ENCODE results near the gene TPX2. TPM values are rescaled to one million over a fixed set of nuclear protein-coding genes. Genes with fewer than 3 reads are reported as not detected.
"Not testable (repeated sequence)": the region's sequence is repeated elsewhere in the genome, so short reads cannot be mapped to it uniquely, and the experiment has no call there.

Gene TPX2
- total RNA-seq, 8 experiments from 2014 or later = 1.1 to 75.3 (median 6.1) TPM

DNA sequence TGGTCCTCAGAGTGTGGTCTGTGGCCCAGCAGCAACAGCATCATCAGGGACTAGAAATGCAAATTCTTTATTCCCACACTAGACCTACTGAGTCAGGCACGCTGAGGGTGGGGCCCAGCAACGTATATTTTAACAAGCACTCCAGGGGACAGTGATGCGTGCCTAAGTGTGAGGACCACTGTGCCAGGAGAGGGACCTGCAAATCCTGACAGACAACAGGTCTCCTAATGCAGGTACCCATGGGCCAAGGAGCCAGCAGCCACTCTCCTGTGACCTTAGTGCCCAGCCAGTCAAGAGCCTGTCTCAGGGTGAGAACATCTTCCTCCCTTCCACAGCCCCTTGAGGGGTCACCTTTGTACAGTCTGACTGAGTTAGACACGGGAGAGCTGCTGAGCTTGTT is 72.1 kb downstream of the TPX2 start:
- Histone ChIP-seq H3K4me1 (replicated peaks in 1 of 2) (peaks cover 0 to 14% of the 10 kb centered on the region in 2 donors), H3K27ac (no peak overlapping the region), H3K4me3 (no peak overlapping the region)
- in situ Hi-C loops (cut with MboI; ENCODE audit: low pct_unique_long_range_greater_than_20kb in 2 of 9, low sequenced_read_pairs in 9 of 9, unreplicated experiment in 9 of 9) = no loop called here
- 35 to 100% (median 88%) methylated on average over 1 to 4 of the region's 4 CpGs; no CpG with 5 or more reads in 3 of the 10 experiments for WGBS, 10 experiments
- ATAC-seq (replicated peaks in 6 of 8) = no peak

DNA sequence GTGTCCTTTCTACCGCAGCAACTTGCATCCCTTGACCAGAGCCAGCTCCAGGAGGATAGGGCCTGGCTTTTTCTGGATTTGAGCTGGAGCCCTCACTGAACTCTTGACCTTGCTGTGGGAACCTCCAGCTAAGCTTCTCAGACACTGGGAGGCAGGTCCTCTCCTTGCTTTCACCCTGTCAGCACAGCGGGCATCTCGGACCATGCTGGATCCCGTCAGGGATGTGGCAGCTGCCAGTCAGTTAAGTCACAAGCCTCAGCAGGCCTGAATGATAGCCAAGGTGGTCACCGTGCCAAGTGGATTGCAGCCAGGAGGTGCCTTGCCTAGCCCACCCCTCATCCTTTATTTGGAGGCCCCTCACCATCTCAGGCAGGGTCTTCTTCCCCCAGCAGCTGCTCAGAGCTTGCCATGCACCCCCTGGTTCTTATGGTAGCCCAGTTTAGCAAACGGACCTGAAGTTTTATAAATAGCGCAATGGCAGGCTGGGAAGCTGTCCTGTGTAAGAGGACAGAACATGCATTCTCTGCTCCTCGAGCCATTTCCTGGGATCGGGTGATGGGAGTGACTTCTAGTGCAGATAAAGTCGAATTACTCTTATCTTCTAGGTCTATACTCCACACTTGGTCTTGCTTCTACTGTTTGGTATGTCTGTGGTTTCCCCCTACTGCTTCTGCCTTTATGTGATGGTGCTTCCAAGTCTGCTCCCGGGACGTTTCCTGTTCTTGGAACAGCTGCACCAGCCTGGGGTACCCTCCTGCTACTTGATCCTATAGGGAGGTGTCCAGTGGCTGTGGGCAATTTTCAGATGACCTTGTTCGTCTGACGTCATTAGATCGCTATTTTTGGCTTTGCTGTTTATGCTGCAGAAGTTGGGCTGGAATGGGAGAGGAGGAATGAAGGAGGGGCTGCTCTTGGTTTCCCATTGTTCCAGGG is 73.0 kb downstream of the TPX2 start:
- peak in 2 of 8 experiments; percentile 11 to 26 for ATAC-seq (replicated peaks in 6 of 8)
- Histone ChIP-seq H3K27ac (no peak overlapping the region), H3K4me3 (no peak overlapping the region), H3K4me1 (replicated peaks in 1 of 2) (peaks cover 0 to 9% of the 10 kb centered on the region in 2 donors)
- WGBS, 10 experiments = 17 to 97% (median 71%) methylated on average over 1 to 8 of the region's 15 CpGs; no CpG with 5 or more reads in 2 of the 10 experiments
- in situ Hi-C loops (cut with MboI; ENCODE audit: low pct_unique_long_range_greater_than_20kb in 2 of 9, low sequenced_read_pairs in 9 of 9, unreplicated experiment in 9 of 9) = no loop called here

DNA sequence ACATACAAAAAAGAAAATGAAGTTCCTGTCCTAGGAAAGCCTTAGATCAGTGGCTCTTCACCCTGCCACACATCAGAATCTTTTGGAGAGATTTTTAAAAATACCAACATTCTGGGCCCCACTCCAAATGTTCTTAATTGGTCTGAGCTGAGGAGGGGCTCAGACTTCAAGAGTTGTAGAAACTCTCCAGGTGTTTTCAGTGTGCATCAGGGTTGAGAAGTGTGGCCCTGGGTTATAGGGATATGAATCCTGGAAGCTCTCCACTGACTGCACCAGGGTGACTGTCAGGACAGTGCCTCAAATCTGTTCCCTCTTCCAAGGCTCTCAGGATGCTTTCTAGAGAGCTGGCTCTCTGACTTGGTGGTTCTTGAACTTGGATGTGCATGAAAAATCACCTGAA is 74.5 kb downstream of the TPX2 start:
- in situ Hi-C loops (cut with MboI; ENCODE audit: low pct_unique_long_range_greater_than_20kb in 2 of 9, low sequenced_read_pairs in 9 of 9, unreplicated experiment in 9 of 9) = no loop called here
- ATAC-seq (replicated peaks in 6 of 8) = no peak

GRCh38 chr20:31814142-31814541 is 75.1 kb downstream of the TPX2 start:
- H3K4me3 ChIP-seq; in situ Hi-C loops (cut with MboI; ENCODE audit: low pct_unique_long_range_greater_than_20kb in 2 of 9, low sequenced_read_pairs in 9 of 9, unreplicated experiment in 9 of 9); ATAC-seq (replicated peaks in 6 of 8); H3K27ac ChIP-seq; H3K4me1 ChIP-seq (replicated peaks in 1 of 2): not testable (repeated sequence)
- WGBS, 10 experiments = 20 to 100% (median 86%) methylated on average over 1 to 7 of the region's 7 CpGs

More for the DNA sequence above, 74.5 kb downstream of the TPX2 start:
- Histone ChIP-seq H3K4me3 (no peak overlapping the region), H3K27ac (no peak overlapping the region), H3K4me1 (replicated peaks in 1 of 2) (no peaks in the 10 kb centered on the region)

GRCh38 chr20:31815408-31816188 is 76.5 kb downstream of the TPX2 start:
- peak in 3 of 8 experiments; percentile 35 to 52 (median 52) for ATAC-seq (replicated peaks in 6 of 8)
- WGBS, 10 experiments = 0 to 100% (median 27%) methylated on average over 1 to 3 of the region's 9 CpGs; no CpG with 5 or more reads in 4 of the 10 experiments
- Histone ChIP-seq H3K4me1 (replicated peaks in 1 of 2) (no peaks in the 10 kb centered on the region), H3K27ac (no peak overlapping the region), H3K4me3 (no peak overlapping the region)
- in situ Hi-C loops (cut with MboI; ENCODE audit: low pct_unique_long_range_greater_than_20kb in 2 of 9, low sequenced_read_pairs in 9 of 9, unreplicated experiment in 9 of 9) = no loop called here

DNA sequence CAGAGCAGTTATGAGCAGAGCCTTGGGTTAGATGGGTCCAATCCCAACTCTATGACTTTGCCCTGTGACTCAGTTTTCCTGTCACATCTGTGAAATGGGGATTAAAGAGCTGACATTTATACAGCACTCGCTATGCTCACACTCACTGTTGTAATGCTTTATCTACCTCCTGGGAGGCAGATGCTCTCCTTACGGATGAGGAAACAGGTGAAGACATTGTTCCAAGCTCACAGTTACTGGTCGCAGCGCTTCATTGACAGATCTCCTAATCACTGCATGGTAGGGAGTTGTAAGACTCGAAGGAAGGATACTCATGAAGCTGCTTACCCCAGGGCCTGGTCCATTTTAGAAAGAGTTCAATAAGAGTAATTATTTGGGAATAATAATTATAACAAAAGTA is 77.1 kb downstream of the TPX2 start:
- Histone ChIP-seq H3K4me3 (no peak overlapping the region), H3K4me1 (replicated peaks in 1 of 2) (no peaks in the 10 kb centered on the region), H3K27ac (no peak overlapping the region)
- WGBS, 10 experiments = 67 to 100% (median 100%) methylated on average over 1 to 4 of the region's 5 CpGs; no CpG with 5 or more reads in 5 of the 10 experiments
- ATAC-seq (replicated peaks in 6 of 8) = no peak
- in situ Hi-C loops (cut with MboI; ENCODE audit: low pct_unique_long_range_greater_than_20kb in 2 of 9, low sequenced_read_pairs in 9 of 9, unreplicated experiment in 9 of 9) = no loop called here

DNA sequence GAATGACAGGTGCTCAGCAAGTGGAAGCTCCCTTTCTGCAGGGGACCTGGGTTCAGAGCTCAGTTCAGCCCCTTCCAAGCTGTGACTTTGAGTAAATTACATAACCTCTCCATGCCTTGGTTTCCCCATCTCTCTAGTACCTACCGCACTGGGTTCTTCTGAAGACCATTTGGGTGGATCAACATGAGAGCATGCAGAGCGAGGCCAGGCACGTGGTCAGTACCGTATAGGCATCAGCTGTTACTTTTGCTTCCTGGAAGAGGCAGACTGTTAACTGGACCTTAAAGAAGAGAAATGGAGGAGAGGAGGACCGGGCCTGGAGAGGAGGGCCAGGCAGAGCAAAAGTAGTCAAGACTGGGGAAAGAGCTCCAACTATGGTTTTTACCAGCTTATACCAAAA is 78.4 kb downstream of the TPX2 start:
- in situ Hi-C loops (cut with MboI; ENCODE audit: low pct_unique_long_range_greater_than_20kb in 2 of 9, low sequenced_read_pairs in 9 of 9, unreplicated experiment in 9 of 9) = no loop called here
- WGBS, 10 experiments = 71 to 100% (median 94%) methylated on average over 1 to 5 of the region's 5 CpGs; no CpG with 5 or more reads in 1 of the 10 experiments

DNA sequence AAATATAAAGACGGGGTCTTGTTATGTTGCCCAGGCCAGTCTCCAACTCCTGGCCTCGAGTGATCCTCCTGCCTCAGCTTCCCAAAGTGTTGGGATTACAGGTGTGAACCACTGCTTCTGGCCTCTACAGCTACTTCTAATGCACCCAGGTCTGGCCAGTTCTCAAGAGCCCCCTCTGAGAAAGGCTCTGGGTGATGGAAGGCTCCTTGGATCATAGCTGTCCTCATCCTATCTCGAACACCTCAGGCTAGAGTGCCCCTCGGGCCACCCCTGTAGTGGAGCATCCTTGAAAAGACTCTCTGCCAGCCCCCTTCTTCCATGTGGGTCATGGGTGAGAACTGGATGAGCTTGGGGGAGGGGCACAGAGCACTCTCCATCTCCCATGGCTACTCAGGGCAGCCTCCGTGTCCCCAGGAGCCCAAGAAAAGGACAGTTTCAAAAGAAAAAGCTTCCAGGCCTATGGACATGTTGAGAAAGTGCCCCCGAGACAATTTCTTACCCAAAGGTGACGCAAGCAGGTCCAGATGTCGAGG is 79.4 kb downstream of the TPX2 start:
- in situ Hi-C loops (cut with MboI; ENCODE audit: low pct_unique_long_range_greater_than_20kb in 2 of 9, low sequenced_read_pairs in 9 of 9, unreplicated experiment in 9 of 9) = no loop called here
- H3K4me3 ChIP-seq = no peak overlapping the region
- WGBS, 10 experiments = 72 to 100% (median 90%) methylated on average over 1 to 5 of the region's 8 CpGs; no CpG with 5 or more reads in 1 of the 10 experiments
- ATAC-seq (replicated peaks in 6 of 8) = no peak
- H3K4me1 ChIP-seq (replicated peaks in 1 of 2) = peaks cover 5 to 6% of the 10 kb centered on the region in 2 donors
- H3K27ac ChIP-seq = no peak overlapping the region

More for the DNA sequence above, 78.4 kb downstream of the TPX2 start:
- H3K4me3 ChIP-seq = no peak overlapping the region
- ATAC-seq (replicated peaks in 6 of 8) = no peak
- H3K4me1 ChIP-seq (replicated peaks in 1 of 2) = no peaks in the 10 kb centered on the region
- H3K27ac ChIP-seq = no peak overlapping the region

- Histone ChIP-seq H3K4me3 (no peak within 1 kb of the TSS), H3K4me1 (replicated peaks in 1 of 2) (peaks cover 10 to 14% of the 10 kb centered on the region in 2 donors), H3K27ac (no peak within 1 kb of the TSS)
- ATAC-seq (replicated peaks in 6 of 8) = no peak
- 20 to 93% (median 50%) methylated on average over 1 to 3 of the region's 16 CpGs; no CpG with 5 or more reads in 6 of the 10 experiments for WGBS, 10 experiments
- in situ Hi-C loops (cut with MboI; ENCODE audit: low pct_unique_long_range_greater_than_20kb in 2 of 9, low sequenced_read_pairs in 9 of 9, unreplicated experiment in 9 of 9) = no loop called here
Measured at GRCh38 chr20:31819083-31819784, 80.1 kb downstream of the TPX2 start, which contains the start of gene MYLK2. Gene MYLK2 (plus strand): TSS chr20:31819356. CDS start chr20:31819581, 225 bp downstream.

GRCh38 chr20:31820228-31820627 is 81.1 kb downstream of the TPX2 start:
- Histone ChIP-seq H3K4me1 (replicated peaks in 1 of 2) (peaks cover 10 to 14% of the 10 kb centered on the region in 2 donors), H3K27ac (no peak overlapping the region), H3K4me3 (no peak overlapping the region)
- no CpG with 5 or more reads among the region's 6 CpGs for WGBS, 10 experiments
- no peak for ATAC-seq (replicated peaks in 6 of 8)
- in situ Hi-C loops (cut with MboI; ENCODE audit: low pct_unique_long_range_greater_than_20kb in 2 of 9, low sequenced_read_pairs in 9 of 9, unreplicated experiment in 9 of 9) = no loop called here

DNA sequence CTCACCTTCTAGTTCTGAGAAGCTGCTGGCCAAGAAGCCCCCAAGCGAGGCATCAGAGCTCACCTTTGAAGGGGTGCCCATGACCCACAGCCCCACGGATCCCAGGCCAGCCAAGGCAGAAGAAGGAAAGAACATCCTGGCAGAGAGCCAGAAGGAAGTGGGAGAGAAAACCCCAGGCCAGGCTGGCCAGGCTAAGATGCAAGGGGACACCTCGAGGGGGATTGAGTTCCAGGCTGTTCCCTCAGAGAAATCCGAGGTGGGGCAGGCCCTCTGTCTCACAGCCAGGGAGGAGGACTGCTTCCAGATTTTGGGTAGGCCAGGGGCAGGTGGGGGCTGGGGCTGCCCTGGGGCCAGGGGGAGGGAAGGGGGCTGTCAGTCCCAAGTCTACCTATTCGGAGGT is 82.3 kb downstream of the TPX2 start:
- H3K27ac ChIP-seq = no peak overlapping the region
- H3K4me1 ChIP-seq (replicated peaks in 1 of 2) = peaks cover 10 to 14% of the 10 kb centered on the region in 2 donors
- in situ Hi-C loops (cut with MboI; ENCODE audit: low pct_unique_long_range_greater_than_20kb in 2 of 9, low sequenced_read_pairs in 9 of 9, unreplicated experiment in 9 of 9) = no loop called here
- no peak for ATAC-seq (replicated peaks in 6 of 8)
- WGBS, 10 experiments = 0 to 70% (median 55%) methylated on average over 1 to 2 of the region's 5 CpGs; no CpG with 5 or more reads in 6 of the 10 experiments
- no peak overlapping the region for H3K4me3 ChIP-seq

Data from motor neuron (in vitro differentiated cells).